Suppressor macrophage (primary cell): ENCODE measurements around the gene OPRM1.
"Not testable (repeated sequence)": the region's sequence is repeated elsewhere in the genome, so short reads cannot be mapped to it uniquely, and the experiment has no call there.

ENCODE experiments used
- DNase-seq, 4 experiments: peaks; one replicate each; pipeline ENCODE4 v3.0.0-alpha.2; 2020 to 2022
- total RNA-seq, 17 experiments: gene quantifications; one replicate each; lab custom pipeline; 2026; ENCODE audit warnings: mixed read lengths in 6 of 17, inconsistent platforms in 3 of 17; lab: John Stamatoyannopoulos, UW

OPRM1 gene
- total RNA-seq: 0 to 6.9 (median 0) reads per million in 17 experiments

- DNase-seq: peak; percentile 25 to 65 (median 40)
Observed at GRCh38 chr6:154039231-154039842, at the start of gene OPRM1. Gene OPRM1 (plus strand): TSS chr6:154039240. CDS start chr6:154039545, 305 bp downstream.

GRCh38 chr6:153989989-153990388 is 49.1 kb upstream of the OPRM1 start:
- DNase-seq: peak in 1 of 4 experiments; percentile 47

- DNase-seq: no peak
Observed at GRCh38 chr6:153994004-153994403, 45.0 kb upstream of the OPRM1 start.

DNA sequence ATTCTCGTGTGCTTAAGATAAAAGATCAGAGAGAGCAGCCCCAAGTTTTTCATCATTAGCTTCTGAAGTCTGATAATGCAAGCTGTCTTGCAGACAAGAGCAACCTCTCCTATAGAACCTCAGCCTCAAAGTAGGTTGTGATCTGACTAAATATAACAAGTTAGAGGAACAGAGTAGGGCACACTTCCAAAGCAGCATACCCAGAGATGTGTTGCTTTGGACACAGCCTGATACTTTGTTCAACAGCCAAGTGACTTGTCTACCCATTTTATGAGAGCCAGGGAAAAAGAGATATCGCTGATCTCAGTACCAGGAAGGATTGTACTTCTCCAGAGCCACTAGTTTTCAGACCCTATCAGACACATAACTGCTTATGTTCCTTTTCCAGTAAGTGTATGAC is 44.2 kb upstream of the OPRM1 start:
- DNase-seq: no peak

- no peak for DNase-seq
Observed at GRCh38 chr6:153997221-153997620, 41.8 kb upstream of the OPRM1 start.

DNA sequence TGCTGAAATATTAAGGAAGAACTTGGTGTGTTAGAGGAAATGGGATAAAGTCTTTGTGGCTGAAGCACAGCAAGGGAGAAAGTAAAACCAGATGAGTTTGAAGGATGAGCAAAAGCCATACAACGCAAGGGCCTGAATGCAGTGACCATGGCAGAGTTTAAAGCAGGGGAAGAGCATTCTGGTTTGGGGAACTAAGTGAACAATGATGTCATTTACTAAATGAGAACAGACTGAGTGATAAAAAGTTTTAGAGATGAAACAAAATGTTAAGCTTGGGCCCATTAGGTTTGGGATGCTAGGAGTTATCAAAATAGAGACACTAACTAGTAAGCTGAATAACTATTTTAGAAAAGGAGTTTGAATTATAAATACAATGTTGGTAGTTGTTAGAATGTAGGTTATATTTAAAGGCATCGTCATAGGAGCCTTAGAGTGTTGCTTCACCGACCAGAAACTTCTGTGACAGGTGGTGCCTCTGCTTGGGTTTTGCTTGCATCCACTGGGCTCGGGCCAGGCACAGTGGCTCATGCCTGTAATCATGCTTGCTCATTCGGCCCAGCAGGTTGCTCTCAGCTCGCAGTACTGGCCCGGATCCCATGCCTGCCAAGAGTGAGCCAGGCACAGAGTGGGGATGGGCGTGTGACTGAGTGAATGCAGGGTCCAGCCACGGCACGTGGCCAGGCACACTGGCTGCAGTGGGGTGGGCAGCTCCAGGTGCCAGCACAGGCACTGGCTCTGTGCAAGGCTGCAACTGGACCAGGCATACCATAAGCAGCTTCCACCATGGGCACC is 37.4 kb upstream of the OPRM1 start:
- no peak for DNase-seq

DNA sequence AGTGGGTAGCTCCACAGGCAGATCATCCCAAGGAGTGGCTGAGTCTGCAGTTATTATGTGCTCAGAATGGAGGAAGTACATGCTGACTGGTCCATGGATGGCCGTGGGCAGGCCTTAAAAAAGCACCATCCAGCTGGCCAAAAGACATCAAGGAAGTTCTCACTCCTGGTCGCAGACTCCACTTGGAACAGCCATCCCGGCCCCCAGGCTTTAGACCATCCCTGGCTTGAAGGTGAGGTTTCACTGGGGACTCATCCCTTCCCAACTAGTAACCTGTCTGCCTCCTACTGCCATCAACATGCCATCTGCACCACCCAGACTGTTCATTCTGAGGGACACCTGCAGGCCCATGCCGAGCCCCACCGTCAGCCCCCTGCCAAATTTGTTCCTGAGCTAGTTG is 36.1 kb upstream of the OPRM1 start:
- DNase-seq: peak in 3 of 4 experiments; percentile 8 to 18 (median 9)

- no peak for DNase-seq
Observed at GRCh38 chr6:154010371-154010770, 28.7 kb upstream of the OPRM1 start.

- peak; percentile 45 to 73 (median 62) for DNase-seq
Observed at GRCh38 chr6:154012852-154013251, 26.2 kb upstream of the OPRM1 start.

GRCh38 chr6:154017786-154018185 is 21.3 kb upstream of the OPRM1 start:
- no peak for DNase-seq

DNA sequence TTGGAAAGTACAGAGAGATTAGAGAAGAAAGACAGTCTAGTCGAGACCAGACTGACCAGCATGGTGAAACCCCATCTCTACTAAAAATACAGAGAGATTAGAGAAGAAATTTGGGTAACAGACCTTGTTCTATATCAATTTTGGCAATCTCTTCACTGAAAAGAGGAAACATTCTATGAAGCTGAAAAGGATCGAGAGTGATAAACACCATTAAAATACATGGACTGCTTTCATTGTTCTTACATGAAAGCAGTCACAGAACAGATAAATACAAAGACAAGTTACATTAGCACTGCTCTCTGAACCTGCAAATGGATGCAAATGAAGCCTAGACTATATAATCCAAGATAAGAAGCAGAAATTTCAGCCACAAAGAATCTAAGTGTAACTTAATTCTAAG is 8.4 kb upstream of the OPRM1 start:
- no peak for DNase-seq

DNA sequence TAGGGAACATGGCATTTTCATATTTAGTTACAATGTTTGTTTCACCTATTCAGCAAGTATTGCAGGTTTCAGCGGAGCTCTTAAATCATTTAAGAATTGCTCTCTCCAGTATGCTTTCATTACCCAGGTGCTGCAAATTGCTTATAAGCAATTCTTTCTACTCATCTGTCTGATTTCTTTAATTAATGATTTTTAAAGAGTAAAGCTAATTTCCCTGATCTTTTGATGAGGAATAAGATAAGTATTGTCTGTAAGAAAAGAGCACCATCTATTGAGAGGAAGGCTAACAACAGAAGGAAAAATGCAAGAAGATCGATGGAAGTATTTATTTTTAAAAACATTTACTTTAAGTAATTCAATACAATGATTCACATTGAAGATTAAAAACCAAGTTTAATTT is 2.0 kb downstream of the OPRM1 start:
- DNase-seq: no peak

DNA sequence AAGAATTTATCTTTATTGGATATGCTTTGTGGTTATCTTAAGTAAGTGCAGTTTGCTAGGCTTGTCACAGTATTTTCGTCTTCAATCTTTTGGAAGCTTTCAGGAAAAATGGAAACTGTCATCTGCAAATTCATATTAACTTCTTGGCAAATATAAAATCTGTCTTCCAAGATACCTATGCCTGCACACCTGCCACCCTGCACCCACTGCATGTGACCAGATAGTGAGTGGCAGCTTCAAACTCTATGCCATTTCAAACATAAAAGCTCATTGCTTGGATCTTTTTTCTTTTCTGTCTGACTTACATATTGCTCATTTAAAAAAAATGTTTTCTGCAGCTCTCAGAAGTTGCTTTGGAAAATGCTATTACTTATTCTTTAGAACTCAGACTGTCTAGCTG is 14.1 kb downstream of the OPRM1 start:
- DNase-seq: no peak

DNA sequence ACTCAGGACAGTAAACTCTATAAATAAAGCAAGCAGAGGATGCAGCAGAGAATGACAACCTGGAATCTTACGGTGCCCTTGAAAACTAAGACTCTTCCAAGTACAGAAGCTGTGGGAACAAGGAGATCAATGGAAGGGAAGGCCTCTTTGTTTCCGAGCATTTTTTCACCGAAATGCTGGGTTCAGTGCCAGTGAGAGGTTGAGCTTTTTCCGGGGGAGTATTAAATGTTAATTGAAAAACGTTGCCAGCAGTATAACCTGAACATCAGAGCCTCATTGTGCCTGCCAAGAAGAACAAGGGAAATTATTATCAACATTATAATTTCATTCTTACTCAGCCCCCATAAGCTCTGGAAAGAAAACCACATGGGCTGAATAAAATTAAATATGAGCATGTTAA is 17.5 kb downstream of the OPRM1 start:
- DNase-seq: no peak

GRCh38 chr6:154057098-154057497 is 18.1 kb downstream of the OPRM1 start:
- DNase-seq: no peak

DNA sequence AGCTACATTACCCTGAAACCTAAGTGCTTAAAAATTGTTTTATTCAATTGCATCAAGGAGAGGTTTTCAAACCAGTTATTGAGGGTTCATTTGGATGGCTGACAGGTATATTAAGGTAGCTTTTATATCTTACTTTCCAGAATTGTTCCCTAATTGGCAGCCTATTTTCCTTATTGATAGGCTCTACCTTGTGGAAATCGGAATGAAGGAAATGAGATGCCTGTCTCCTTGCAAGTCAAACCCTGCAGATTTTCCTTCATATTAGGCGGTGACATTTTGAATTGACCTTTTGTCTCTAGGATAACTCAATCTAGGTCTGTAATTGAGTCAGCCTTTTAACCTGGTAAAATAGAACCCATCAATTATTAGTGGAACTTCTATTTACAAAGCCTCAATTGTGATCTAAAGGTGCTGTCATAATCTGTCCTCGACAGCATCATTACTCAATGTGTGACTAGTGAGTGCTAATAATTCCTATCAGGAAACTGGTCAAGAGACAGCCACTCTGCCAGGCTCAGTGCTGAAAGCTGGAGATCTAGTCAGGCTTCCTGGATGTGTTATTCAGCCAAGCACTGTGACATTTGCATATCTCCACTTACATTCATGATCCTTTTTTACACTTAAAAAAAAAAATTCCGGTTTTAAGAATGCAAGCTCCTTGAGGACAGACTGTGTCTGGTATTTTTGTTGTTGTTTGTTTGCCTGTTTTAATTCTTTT is 20.1 kb downstream of the OPRM1 start:
- no peak for DNase-seq

DNA sequence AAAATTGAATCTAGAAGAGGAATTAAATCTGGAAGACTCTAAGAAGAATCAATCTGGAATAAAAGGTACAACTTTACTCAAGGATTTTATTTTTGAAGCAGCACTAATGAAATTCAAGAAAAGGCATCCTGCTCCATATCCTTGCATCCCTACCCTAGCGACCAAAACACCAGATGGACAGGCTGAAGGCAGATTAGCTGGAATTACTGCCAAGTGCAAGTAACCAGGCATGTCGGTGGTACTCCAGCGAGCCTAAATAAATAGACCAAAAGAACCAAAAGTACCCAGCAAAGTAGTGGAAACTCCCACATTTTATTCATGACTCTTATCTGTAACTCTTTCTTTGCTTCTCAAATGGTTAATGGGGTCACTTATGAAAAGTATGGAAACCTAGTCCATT is 21.0 kb downstream of the OPRM1 start:
- DNase-seq: no peak

DNA sequence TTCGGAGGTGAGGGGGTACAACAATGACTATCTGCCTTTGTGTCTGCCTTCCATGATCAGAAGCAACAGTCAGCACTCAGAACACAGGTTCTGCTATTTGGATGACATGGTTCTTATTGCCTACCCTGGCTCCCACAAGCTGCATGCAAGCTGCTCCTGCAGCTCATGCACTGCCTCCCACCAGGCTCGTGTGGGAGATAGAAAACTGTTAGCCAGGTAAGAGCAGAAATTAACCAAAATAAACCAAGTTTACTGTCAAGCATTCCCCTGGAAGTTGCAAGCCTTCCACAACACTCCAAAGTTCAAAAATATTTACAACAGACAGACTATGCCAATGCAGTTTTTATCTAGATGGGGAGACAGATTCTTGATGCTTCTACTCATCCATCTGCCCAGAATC is 31.0 kb downstream of the OPRM1 start:
- no peak for DNase-seq

- DNase-seq: no peak
Observed at GRCh38 chr6:154070657-154071056, 31.6 kb downstream of the OPRM1 start.

- no peak for DNase-seq
Observed at GRCh38 chr6:154071236-154071635, 32.2 kb downstream of the OPRM1 start.

- DNase-seq: no peak
Observed at GRCh38 chr6:154071711-154072110, 32.7 kb downstream of the OPRM1 start.

GRCh38 chr6:154078596-154078995 is 39.6 kb downstream of the OPRM1 start:
- DNase-seq: not testable (repeated sequence)

DNA sequence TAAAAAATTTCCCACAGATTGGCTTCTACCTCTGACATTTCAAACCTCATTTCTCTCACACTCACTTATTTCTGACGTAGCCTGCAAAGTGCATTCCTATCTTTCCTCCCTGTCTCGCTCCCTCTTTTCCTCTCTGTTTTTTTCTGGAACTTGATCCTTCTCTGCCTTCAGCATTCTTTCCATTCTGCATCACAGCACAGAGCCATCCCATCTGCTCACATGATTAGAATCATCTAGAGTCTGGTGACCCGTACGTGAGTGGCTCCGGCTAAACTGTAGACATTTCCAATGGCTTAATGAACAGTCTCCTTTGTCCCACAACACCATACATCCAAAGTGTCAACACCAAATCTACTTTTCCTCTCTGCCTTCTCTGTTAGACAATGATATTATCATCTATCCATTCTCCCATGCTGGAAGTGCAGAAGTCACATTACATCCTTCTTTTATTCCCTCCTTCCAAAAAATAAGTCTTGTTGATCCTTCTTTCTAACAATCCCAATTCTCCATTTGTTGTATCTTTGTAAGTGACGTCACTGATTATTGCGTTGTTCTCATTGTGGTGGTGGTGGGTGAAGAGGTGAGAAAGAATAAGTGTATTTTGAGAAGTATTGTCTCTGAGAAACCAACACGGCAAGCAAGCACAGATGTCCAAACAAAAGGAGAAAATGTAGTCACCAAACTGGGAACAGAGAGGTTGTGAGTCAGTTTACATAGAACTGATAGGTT is 41.6 kb downstream of the OPRM1 start:
- no peak for DNase-seq
